ENCODE measurements around the gene UBAP2. TPM values are rescaled to one million over a fixed set of nuclear protein-coding genes. Genes with fewer than 3 reads are reported as not detected.
"Not testable (repeated sequence)": the region's sequence is repeated elsewhere in the genome, so short reads cannot be mapped to it uniquely, and the experiment has no call there.

The UBAP2 gene
- total and polyA plus RNA-seq, 4 donors = 25.3 to 34.4 (median 30.4) TPM

DNA sequence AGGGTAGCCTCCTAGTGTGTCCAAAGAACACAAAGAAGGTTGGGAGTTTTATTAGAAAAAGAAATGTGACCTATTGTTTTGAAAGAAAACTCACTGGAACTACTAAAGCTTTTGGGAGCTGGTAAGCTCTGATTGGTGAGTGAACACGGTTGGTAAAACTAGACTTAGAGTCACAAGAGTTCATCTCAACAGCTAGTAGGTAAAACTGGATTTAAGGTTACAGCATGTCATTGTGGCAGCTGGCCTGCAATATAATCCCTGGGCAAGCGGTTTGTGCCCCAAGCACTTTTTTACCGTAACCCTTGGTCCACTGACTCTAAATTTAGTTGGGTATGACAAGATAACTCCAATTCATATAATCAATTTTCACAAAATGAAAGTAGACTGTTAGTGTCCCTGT is 47.4 kb downstream of the UBAP2 start:
- Histone ChIP-seq H3K4me1 (ENCODE audit: control insufficient read depth, insufficient read depth, low read length) (no peaks in the 10 kb centered on the region), H3K36me3 (ENCODE audit: control insufficient read depth, insufficient read depth, low read length) (peaks cover 8% of the 10 kb centered on the region), H3K4me3 (ENCODE audit: low read depth, low read length) (no peak overlapping the region), H3K27ac (ENCODE audit: low read depth, low read length) (no peak overlapping the region), H3K9me3 (ENCODE audit: control insufficient read depth, insufficient read depth, low read length) (no peaks in the 10 kb centered on the region), H3K27me3 (ENCODE audit: control insufficient read depth, insufficient read depth, low read length) (no peaks in the 10 kb centered on the region)
- WGBS (ENCODE audit: insufficient coverage) = 80% methylated on average over 1 of the region's 3 CpGs
- peak in 1 of 6 donors; percentile 1 for DNase-seq (ENCODE audit: low read depth in 4 of 6, low spot score in 6 of 6)

DNA sequence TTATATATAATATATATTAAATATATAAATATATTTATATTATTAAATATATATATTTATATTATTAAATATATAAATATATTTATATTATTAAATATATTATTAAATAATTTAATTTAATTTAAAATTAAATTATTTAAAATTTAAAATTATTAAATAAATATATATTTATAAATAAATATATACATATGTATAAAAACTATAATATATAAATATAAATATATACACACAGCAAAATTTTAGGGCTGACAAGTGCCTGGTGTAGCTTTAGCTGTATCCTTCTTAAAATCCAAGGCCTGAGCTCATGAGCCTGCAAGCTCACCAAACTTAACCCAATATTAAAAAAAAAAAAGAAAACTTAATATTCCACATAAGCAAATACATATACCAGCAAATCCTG is 53.2 kb downstream of the UBAP2 start:
- H3K4me1 ChIP-seq (ENCODE audit: control insufficient read depth, insufficient read depth, low read length) = no peaks in the 10 kb centered on the region
- no peak overlapping the region for H3K27ac ChIP-seq (ENCODE audit: low read depth, low read length)
- no peak overlapping the region for H3K4me3 ChIP-seq (ENCODE audit: low read depth, low read length)
- H3K27me3 ChIP-seq (ENCODE audit: control insufficient read depth, insufficient read depth, low read length) = no peaks in the 10 kb centered on the region
- H3K36me3 ChIP-seq (ENCODE audit: control insufficient read depth, insufficient read depth, low read length) = peaks cover 10% of the 10 kb centered on the region
- no peaks in the 10 kb centered on the region for H3K9me3 ChIP-seq (ENCODE audit: control insufficient read depth, insufficient read depth, low read length)
- no peak for DNase-seq (ENCODE audit: low read depth in 4 of 6, low spot score in 6 of 6)

GRCh38 chr9:33993104-33993503 is 55.6 kb downstream of the UBAP2 start:
- no CpG with 5 or more reads among the region's 2 CpGs for WGBS (ENCODE audit: insufficient coverage)

DNA sequence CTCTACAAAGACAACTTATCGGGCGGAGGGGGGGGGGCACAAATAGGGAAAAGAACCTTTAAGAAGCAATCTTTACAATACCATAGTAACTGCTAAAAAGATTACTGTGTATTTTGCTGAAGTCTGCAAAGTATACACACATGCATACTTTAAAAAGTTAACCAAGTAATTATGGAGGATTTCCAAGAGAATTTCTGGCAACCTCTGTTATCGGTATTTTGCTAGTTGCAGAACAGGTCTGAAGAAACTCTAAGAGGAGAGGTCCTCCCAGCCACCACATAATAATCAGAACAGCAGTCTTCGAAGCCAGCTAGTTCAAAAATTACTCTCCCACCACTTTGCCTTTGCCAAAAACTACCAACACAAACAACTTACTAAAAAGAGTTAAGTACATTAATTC is 56.1 kb downstream of the UBAP2 start:
- Histone ChIP-seq H3K4me1 (ENCODE audit: control insufficient read depth, insufficient read depth, low read length) (no peaks in the 10 kb centered on the region), H3K27ac (ENCODE audit: low read depth, low read length) (no peak overlapping the region), H3K36me3 (ENCODE audit: control insufficient read depth, insufficient read depth, low read length) (peaks cover 8% of the 10 kb centered on the region), H3K9me3 (ENCODE audit: control insufficient read depth, insufficient read depth, low read length) (no peaks in the 10 kb centered on the region), H3K27me3 (ENCODE audit: control insufficient read depth, insufficient read depth, low read length) (no peaks in the 10 kb centered on the region), H3K4me3 (ENCODE audit: low read depth, low read length) (no peak overlapping the region)
- DNase-seq (ENCODE audit: low read depth in 4 of 6, low spot score in 6 of 6) = peak in 1 of 6 donors; percentile 46
- 75% methylated on average over 1 of the region's 4 CpGs for WGBS (ENCODE audit: insufficient coverage)

More at GRCh38 chr9:33993104-33993503, 55.6 kb downstream of the UBAP2 start:
- peak in 1 of 6 donors; percentile 5 for DNase-seq (ENCODE audit: low read depth in 4 of 6, low spot score in 6 of 6)
- H3K4me1 ChIP-seq (ENCODE audit: control insufficient read depth, insufficient read depth, low read length) = no peaks in the 10 kb centered on the region
- no peaks in the 10 kb centered on the region for H3K9me3 ChIP-seq (ENCODE audit: control insufficient read depth, insufficient read depth, low read length)
- H3K27me3 ChIP-seq (ENCODE audit: control insufficient read depth, insufficient read depth, low read length) = no peaks in the 10 kb centered on the region
- peaks cover 10% of the 10 kb centered on the region for H3K36me3 ChIP-seq (ENCODE audit: control insufficient read depth, insufficient read depth, low read length)
- H3K4me3 ChIP-seq (ENCODE audit: low read depth, low read length) = no peak overlapping the region
- H3K27ac ChIP-seq (ENCODE audit: low read depth, low read length) = no peak overlapping the region

GRCh38 chr9:33988219-33988890 is 60.3 kb downstream of the UBAP2 start:
- DNase-seq (ENCODE audit: low read depth in 4 of 6, low spot score in 6 of 6) = no peak
- 100% methylated on average over 2 of the region's 5 CpGs for WGBS (ENCODE audit: insufficient coverage)
- Histone ChIP-seq H3K9me3 (ENCODE audit: control insufficient read depth, insufficient read depth, low read length) (no peaks in the 10 kb centered on the region), H3K36me3 (ENCODE audit: control insufficient read depth, insufficient read depth, low read length) (peaks cover 22% of the 10 kb centered on the region), H3K27ac (ENCODE audit: low read depth, low read length) (no peak overlapping the region), H3K4me3 (ENCODE audit: low read depth, low read length) (no peak overlapping the region), H3K4me1 (ENCODE audit: control insufficient read depth, insufficient read depth, low read length) (no peaks in the 10 kb centered on the region), H3K27me3 (ENCODE audit: control insufficient read depth, insufficient read depth, low read length) (no peaks in the 10 kb centered on the region)

DNA sequence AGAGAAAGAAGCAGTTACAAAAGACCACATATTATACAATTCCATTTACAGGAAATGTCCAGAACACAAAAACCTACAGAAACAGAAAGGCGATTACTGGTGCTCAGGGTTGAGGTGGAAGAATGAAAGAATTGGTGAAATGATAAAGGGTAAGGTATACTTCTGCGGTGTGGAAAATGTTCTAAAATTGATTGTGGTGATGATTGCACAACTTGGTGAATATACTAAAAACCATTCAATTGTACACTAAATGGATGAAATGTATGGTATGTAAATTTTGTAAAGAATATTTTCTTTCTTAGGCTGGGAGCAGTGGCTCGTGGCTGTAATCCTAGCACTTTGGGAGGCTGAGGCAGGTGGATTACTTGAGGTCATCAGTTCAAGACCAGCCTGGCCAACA is 72.3 kb downstream of the UBAP2 start:
- Histone ChIP-seq H3K4me3 (ENCODE audit: low read depth, low read length) (no peak overlapping the region), H3K27ac (ENCODE audit: low read depth, low read length) (no peak overlapping the region), H3K36me3 (ENCODE audit: control insufficient read depth, insufficient read depth, low read length) (peaks cover 3% of the 10 kb centered on the region), H3K9me3 (ENCODE audit: control insufficient read depth, insufficient read depth, low read length) (no peaks in the 10 kb centered on the region), H3K27me3 (ENCODE audit: control insufficient read depth, insufficient read depth, low read length) (no peaks in the 10 kb centered on the region), H3K4me1 (ENCODE audit: control insufficient read depth, insufficient read depth, low read length) (no peaks in the 10 kb centered on the region)
- no CpG with 5 or more reads among the region's 3 CpGs for WGBS (ENCODE audit: insufficient coverage)
- DNase-seq (ENCODE audit: low read depth in 4 of 6, low spot score in 6 of 6) = no peak

GRCh38 chr9:33972698-33973097 is 76.0 kb downstream of the UBAP2 start:
- Histone ChIP-seq H3K36me3 (ENCODE audit: control insufficient read depth, insufficient read depth, low read length) (no peaks in the 10 kb centered on the region), H3K27me3 (ENCODE audit: control insufficient read depth, insufficient read depth, low read length) (no peaks in the 10 kb centered on the region), H3K4me3 (ENCODE audit: low read depth, low read length) (no peak overlapping the region), H3K4me1 (ENCODE audit: control insufficient read depth, insufficient read depth, low read length) (no peaks in the 10 kb centered on the region), H3K9me3 (ENCODE audit: control insufficient read depth, insufficient read depth, low read length) (no peaks in the 10 kb centered on the region), H3K27ac (ENCODE audit: low read depth, low read length) (no peak overlapping the region)
- WGBS (ENCODE audit: insufficient coverage) = no CpG with 5 or more reads among the region's 2 CpGs
- peak in 2 of 6 donors; percentile 1 to 3 for DNase-seq (ENCODE audit: low read depth in 4 of 6, low spot score in 6 of 6)

- no peak overlapping the region for H3K27ac ChIP-seq (ENCODE audit: low read depth, low read length)
- no peak for DNase-seq (ENCODE audit: low read depth in 4 of 6, low spot score in 6 of 6)
- H3K27me3 ChIP-seq (ENCODE audit: control insufficient read depth, insufficient read depth, low read length) = no peaks in the 10 kb centered on the region
- H3K4me3 ChIP-seq (ENCODE audit: low read depth, low read length) = no peak overlapping the region
- no CpG with 5 or more reads among the region's 2 CpGs for WGBS (ENCODE audit: insufficient coverage)
- H3K36me3 ChIP-seq (ENCODE audit: control insufficient read depth, insufficient read depth, low read length) = peaks cover 8% of the 10 kb centered on the region
- H3K9me3 ChIP-seq (ENCODE audit: control insufficient read depth, insufficient read depth, low read length) = no peaks in the 10 kb centered on the region
- no peaks in the 10 kb centered on the region for H3K4me1 ChIP-seq (ENCODE audit: control insufficient read depth, insufficient read depth, low read length)
These were observed 84.5 kb downstream of the UBAP2 start for GRCh38 chr9:33964086-33964768.

DNA sequence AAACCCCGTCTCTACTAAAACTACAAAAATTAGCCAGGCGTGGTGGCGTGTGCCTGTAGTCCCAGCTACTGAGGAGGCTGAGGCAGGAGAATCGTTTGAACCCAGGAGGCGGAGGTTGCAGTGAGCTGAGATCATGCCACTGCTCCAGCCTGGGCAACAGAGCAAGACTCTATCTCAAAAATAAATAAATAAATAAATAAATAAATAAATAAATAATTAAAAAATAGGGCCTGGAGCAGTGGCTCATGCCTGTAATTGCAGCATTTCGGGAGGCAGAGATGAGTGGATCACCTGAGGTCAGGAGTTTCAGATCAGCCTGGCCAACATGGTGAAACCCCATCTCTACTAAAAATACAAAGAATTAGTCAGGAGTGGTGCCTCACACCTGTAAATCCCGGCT is 86.2 kb downstream of the UBAP2 start:
- not testable (repeated sequence) for H3K27ac ChIP-seq (ENCODE audit: low read depth, low read length); H3K9me3 ChIP-seq (ENCODE audit: control insufficient read depth, insufficient read depth, low read length); H3K4me1 ChIP-seq (ENCODE audit: control insufficient read depth, insufficient read depth, low read length); H3K27me3 ChIP-seq (ENCODE audit: control insufficient read depth, insufficient read depth, low read length); DNase-seq (ENCODE audit: low read depth in 4 of 6, low spot score in 6 of 6); H3K4me3 ChIP-seq (ENCODE audit: low read depth, low read length)
- 100% methylated on average over 1 of the region's 7 CpGs for WGBS (ENCODE audit: insufficient coverage)
- H3K36me3 ChIP-seq (ENCODE audit: control insufficient read depth, insufficient read depth, low read length) = peaks cover 12% of the 10 kb centered on the region

- Histone ChIP-seq H3K9me3 (ENCODE audit: control insufficient read depth, insufficient read depth, low read length) (no peaks in the 10 kb centered on the region), H3K36me3 (ENCODE audit: control insufficient read depth, insufficient read depth, low read length) (peaks cover 25% of the 10 kb centered on the region), H3K27me3 (ENCODE audit: control insufficient read depth, insufficient read depth, low read length) (no peaks in the 10 kb centered on the region), H3K4me1 (ENCODE audit: control insufficient read depth, insufficient read depth, low read length) (no peaks in the 10 kb centered on the region), H3K27ac (ENCODE audit: low read depth, low read length) (no peak overlapping the region), H3K4me3 (ENCODE audit: low read depth, low read length) (no peak overlapping the region)
- no peak for DNase-seq (ENCODE audit: low read depth in 4 of 6, low spot score in 6 of 6)
- WGBS (ENCODE audit: insufficient coverage) = 100% methylated on average over 2 of the region's 2 CpGs
These were observed 89.0 kb downstream of the UBAP2 start for GRCh38 chr9:33959725-33960124.
